HG02970 (cell line): ENCODE results near the gene C20orf144.

Source experiments
- ATAC-seq: cut with Tn5 transposase; IDR thresholded peaks from one replicate; pipeline ENCODE4 v1.9.1; 2021; ENCODE audit warnings: mild to moderate bottlenecking, moderate library complexity, moderate number of reproducible peaks; ENCODE audit not compliant: unreplicated experiment, low FRiP score

C20orf144 gene

GRCh38 chr20:33676121-33676520, 14.0 kb downstream of the C20orf144 start:
- no peak for ATAC-seq

- no peak for ATAC-seq
Observed at GRCh38 chr20:33676652-33677645, 14.8 kb downstream of the C20orf144 start.

- ATAC-seq: no peak
Observed at GRCh38 chr20:33677991-33678702, 16.0 kb downstream of the C20orf144 start.

- peak; percentile 55 for ATAC-seq
Observed at GRCh38 chr20:33679758-33680485, 17.8 kb downstream of the C20orf144 start.

- no peak for ATAC-seq
Observed at GRCh38 chr20:33680686-33681085, 18.6 kb downstream of the C20orf144 start.

- no peak for ATAC-seq
Observed at GRCh38 chr20:33681288-33681687, 19.2 kb downstream of the C20orf144 start.

GRCh38 chr20:33681728-33682353, 19.7 kb downstream of the C20orf144 start:
- no peak for ATAC-seq

- no peak for ATAC-seq
Observed at GRCh38 chr20:33684533-33685327, 22.6 kb downstream of the C20orf144 start.

- peak; percentile 34 for ATAC-seq
Observed at GRCh38 chr20:33685328-33686099, 23.4 kb downstream of the C20orf144 start.

GRCh38 chr20:33686100-33686983, 24.2 kb downstream of the C20orf144 start, which contains the start of gene E2F1:
E2F1 (minus strand) TSS chr20:33686385; CDS start chr20:33686264, 121 bp downstream.
- peak; percentile 73 for ATAC-seq

GRCh38 chr20:33686984-33687366, 24.8 kb downstream of the C20orf144 start:
- ATAC-seq: no peak

GRCh38 chr20:33687370-33687915, 25.3 kb downstream of the C20orf144 start:
- no peak for ATAC-seq

- ATAC-seq: no peak
Observed at GRCh38 chr20:33687993-33688937, 26.1 kb downstream of the C20orf144 start.

- no peak for ATAC-seq
Observed at GRCh38 chr20:33688938-33689424, 26.9 kb downstream of the C20orf144 start.

- no peak for ATAC-seq
Observed at GRCh38 chr20:33689493-33689892, 27.4 kb downstream of the C20orf144 start.

- no peak for ATAC-seq
Observed at GRCh38 chr20:33689973-33690372, 27.8 kb downstream of the C20orf144 start.
